CD4-positive, alpha-beta T cell treated with Interleukin-15 for 4 hours (primary cell): ENCODE results near the gene TMEM263.
"Not testable (repeated sequence)": the region's sequence is repeated elsewhere in the genome, so short reads cannot be mapped to it uniquely, and the experiment has no call there.

Experiments
- DNase-seq: peaks from one replicate; pipeline ENCODE4 v3.0.0-alpha.2; 2020; ENCODE audit warnings: low spot score

The TMEM263 gene

DNA sequence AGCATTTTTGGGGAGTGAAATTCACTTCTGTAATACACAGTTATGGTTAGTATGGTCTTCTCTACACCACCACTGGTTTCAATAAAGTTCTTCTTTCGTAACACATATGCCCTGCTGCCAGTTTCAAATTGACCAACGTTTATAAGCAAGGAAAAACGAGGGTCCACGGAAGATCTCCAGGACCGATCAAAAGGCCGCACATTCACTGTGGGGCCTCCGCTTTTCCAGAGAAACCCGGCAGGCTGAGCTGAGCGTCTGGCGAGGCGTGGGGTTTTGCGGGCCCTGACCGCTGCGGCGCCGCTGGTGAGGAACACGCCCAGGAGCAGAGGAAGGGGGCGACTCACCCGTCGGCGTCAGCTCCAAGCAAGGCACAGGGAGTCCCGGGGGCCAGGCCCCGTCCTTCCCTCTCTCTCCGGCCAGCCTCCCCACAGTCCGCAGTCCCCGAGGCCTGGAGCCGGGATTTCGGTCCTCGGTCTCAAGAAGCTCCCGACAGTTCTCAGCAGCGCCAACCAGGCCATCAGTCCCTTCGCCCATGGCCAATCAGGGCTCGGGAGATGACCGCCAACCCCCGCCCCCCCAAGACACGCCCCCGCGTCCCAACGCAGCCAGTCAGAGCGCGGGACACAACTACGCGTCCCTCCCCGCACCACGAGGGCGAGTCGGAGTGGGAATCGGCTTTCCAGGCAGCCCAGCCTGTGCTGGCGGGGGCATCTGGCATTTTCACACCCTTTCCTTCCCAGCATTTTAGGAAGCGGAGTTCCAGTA lies 31.1 kb downstream of the TMEM263 start, which contains the start of gene MTERF2:
Gene MTERF2, minus strand, starts transcription at position 522 of the 765 bp plus-strand sequence. CDS start 8,432 bp downstream, outside the sequence.
- peak; percentile 74 for DNase-seq

DNA sequence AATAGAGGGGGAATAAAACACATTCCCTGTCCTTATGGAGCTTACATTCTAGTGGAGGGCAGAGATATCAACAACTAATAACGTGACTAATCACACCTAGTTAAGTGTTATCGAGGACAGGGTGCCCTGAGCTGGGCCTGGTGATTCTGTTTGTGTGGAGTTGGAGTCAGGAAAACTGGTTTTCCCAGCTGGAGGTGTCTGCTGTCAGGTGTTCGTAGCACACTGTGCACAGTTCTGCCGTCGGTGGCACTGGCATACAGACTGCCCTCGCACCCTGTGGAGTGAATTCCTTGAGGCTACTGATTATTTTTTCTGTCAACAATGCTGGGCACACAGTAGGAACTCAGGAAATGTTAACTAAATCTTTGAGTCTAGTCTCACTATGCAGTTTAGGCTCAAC lies 32.1 kb downstream of the TMEM263 start:
- DNase-seq, result no peak

DNA sequence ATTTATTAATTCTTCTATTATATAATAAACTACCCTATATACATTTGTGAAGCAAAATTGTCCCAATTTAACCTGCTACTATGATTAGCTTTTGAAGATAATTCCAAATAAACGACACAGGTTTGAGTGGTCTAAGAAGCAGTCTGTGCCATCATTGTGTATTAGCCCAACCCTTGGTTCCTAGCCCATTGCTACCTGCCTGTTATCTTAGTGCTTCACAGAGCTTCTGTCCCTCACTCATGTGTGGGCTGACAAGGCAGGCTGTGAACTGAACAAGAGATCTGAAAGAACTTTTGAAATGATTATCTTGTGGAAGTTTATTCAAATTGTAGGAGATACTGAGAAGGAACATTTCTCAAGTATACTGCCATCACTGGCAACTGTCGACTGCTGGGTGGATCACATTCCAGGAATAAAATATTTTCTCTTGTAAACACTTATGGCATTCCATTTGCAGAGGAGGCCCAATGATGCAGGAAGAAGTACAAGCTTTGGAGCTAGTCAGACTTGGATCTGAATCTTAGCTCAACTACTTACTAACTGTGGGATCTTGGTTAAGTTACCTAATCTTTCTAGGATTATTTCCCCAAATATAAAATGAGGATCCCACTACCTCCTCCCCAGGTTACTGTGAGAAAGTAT lies 39.0 kb downstream of the TMEM263 start:
- DNase-seq, result no peak

DNA sequence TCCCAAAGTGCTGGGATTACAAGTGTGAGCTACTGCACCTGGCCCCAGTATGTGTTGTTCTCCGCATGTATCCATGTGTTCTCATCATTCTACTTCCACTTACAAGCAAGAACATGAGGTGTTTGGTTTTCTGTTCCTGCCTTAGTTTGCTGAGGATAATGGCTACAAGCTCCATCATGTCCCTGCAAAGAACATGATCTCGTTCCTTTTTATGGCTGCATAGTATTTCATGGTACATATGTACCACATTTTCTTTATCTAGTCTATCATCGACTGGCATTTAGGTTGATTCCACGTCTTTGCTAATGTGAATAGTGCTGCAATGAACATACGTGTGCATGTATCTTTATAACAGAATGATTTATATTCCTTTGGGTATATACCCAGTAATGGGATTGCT lies 40.4 kb downstream of the TMEM263 start:
- not testable (repeated sequence) for DNase-seq

DNA sequence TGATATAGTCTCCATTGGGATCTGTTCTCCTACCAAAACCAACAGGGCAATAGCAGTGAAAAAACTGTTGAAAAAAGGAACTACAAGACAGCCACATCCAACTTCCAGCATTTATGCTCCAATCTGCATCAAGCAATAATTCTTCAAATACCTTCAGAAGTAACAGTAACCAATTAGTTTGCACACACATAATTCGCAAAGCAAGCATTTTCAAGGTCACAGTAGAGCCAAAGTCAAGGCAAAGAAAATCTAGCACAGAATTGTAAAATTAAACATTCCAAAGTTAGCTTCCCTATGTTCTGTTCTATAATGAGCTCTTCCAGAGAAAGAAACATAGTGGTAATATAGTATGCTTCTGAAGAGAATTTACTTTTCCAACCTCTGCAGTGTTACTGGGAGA lies 42.2 kb downstream of the TMEM263 start:
- no peak for DNase-seq

DNA sequence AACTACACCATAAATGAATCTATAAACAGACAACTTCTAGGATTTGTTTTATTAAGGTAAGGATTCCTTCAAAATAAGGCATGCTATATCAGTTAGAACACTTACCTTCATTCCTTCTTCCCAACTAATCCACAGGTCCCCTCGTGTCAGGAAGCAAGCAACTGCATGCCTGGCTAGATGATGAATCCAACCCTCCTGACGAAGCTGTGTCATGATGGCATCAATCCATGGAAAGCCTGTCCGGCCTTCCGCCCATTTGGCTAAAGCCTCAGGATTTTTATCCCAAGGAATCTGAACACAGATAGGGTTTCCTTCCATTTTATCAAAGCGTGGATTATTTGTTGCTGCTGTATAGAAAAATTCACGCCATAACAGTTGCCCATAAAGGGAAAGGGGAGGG lies 43.7 kb downstream of the TMEM263 start:
- no peak for DNase-seq

DNA sequence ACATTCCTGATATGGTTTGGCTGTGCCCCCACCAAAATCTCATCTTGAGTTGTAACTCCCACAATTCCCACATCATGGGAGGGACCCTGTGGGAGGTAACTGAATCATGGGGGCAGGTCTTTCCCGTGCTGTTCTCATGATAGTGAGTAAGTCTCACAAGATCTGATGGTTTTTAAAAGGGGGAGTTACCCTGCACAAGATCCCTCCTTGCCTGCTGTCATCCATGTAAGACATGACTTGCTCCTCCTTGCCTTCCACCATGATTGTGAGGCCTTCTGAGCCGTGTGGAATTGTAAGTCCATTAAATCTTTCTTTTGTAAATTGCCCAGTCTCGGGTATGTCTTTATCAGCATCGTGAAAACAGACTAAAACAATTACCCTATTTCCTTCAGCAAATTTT lies 47.0 kb downstream of the TMEM263 start:
- DNase-seq, result not testable (repeated sequence)

DNA sequence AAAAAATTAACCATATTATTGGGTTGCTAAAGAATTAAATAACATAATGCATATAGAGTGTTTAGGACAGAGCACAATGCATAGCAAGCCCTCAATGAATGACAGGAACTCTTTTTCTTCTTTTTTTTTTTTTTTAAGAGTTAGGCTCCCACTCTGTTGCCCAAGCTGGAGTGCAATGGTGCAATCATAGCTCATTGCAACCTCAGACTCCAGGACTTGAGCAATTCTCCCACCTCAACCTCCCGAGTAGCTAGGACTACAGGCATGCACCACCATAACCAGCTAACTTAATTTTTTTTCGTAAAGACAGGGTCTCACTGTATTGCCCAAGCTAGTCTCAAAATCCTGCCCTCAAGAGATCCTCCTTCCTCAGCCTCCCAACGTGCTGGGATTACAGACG lies 51.7 kb downstream of the TMEM263 start:
- no peak for DNase-seq

DNA sequence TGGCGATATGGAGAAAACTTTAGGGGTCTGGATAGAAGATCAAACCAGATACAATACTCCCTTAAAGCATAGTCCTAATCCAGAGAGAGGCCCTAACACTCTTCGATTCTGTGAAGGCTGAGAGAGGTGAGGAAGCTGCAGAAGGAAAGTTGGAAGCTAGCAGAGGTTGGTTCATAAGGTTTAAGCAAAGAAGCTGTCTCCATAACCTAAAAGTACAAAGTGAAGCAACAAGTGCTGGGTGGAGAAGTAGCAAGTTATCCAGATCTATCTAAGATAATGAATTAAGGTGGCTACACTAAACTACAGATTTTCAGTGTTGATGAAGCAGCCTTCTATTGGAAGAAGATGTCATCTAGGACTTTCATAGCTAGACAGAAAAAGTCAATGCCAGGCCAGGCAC lies 55.8 kb downstream of the TMEM263 start:
- no peak for DNase-seq

DNA sequence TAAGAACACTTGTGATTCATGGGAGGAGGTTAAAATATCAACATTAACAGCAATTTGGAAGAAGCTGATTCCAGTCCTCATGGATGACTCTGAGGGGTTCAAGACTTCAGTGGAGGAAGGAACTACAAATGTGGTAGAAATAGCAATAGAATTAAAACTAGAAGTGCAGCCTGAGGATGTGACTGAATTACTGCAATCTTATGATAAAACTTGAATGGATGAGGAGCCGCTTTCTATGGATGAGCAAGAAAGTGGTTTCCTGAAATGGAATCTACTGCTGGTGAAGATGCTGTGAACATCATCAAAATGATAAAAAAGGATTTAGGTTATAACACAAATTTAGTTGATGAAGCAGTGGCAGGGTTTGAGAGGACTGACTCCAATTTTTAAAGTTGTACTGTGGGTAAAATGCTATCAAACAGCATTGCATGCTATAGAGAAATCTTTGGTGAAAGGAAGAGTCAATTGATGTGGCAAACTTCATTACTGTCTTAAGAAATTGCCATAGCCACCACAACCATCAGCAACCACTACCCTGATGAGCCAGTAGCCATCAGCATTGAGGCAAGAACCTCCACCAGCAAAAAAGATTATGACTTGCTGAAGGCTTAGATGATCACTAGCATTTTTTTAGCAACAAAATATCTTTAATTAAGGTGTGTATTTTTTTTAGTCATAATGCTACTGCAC lies 57.2 kb downstream of the TMEM263 start:
- no peak for DNase-seq

DNA sequence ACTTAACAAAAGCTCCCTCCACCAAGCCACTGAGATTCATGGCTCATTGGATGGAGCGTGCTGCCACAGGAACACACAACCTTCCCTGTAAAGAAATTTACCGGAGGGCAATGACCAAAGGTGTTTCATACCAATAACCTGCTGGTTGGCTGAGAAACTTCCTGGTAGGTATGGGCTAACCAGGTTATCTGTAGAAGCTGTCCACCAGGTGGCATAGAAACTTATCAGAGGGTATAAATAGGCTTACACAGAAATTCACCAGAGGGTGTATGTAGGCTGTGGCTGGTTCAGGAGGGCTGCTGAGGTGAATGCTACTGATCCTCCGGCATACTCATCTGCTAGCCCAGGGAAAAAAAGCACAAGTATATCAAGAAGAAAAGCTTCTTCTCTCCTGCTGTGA lies 58.3 kb downstream of the TMEM263 start:
- DNase-seq, result peak; percentile 54

DNA sequence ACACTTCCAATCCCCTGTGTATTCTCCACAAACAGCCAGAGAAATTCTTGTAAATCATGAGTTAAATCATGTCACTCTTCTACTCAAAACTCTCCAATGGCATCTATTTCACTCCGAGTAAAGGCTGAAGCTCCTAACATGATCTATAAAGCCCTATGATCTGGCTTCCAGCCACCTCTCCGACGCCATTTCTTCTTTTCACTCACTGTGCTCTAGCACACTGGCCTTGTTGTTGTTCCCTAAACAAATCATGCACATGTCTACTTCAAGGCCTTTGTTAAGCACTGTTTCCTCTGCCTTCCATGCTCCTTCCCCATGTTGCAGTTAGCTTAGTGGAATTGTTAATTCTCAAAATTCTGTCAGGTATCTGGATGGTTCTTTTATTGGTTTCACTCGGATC lies 61.3 kb downstream of the TMEM263 start:
- DNase-seq, result no peak

DNA sequence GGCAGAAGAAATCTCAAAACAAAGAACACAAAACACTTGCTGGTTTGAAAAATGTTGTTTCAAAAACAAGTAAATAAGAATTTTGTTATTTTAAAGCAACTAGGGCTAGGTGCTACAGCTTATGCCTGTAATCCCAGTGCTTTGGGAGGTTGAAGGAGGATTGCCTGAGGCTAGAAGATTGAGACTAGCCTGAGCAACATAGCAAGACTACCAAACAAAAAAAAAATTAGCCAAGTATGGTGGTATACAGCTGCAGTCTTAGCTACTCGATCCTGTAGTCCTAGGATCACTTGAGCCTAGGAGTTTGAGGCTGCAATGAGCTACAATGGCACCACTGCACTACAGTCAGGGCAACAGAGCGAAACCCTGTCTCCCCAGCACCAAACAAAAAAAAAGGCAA lies 63.8 kb downstream of the TMEM263 start:
- no peak for DNase-seq
